CD8-positive, alpha-beta memory T cell (primary cell): ENCODE data around the gene FLOT1. TPM values are rescaled to one million over a fixed set of nuclear protein-coding genes. Genes with fewer than 3 reads are reported as not detected.
A peak's percentile ranks its signal among the peaks of the same experiment; 100 is the strongest.
"Not testable (repeated sequence)": the region's sequence is repeated elsewhere in the genome, so short reads cannot be mapped to it uniquely, and the experiment has no call there.

Source experiments
- CTCF ChIA-PET: fragments of 350-600 bp; sonication (Branson Sonifier 250); formaldehyde crosslinking; loops from one replicate; lab custom pipeline; 2021; ENCODE audit warnings: antibody characterized with exemption; lab: Charles Lee
- POLR2A ChIA-PET: fragments of 350-600 bp; sonication (Branson Sonifier 250); formaldehyde crosslinking; loops from one replicate; lab custom pipeline; 2021; ENCODE audit warnings: antibody characterized with exemption; lab: Charles Lee
- DNase-seq, 5 donors: peaks; one replicate each; pipeline versions ENCODE4 v3.0.0 to v3.0.0-alpha.2; 2020 to 2022; ENCODE audit warnings: mixed read lengths in 1 of 5
- H3K27ac ChIP-seq: one replicate; pipeline ENCODE4 v1.7.0; 2013; ENCODE audit warnings: low read depth, mild to moderate bottlenecking, low read length, moderate library complexity
- H3K27me3 ChIP-seq: 2 replicates; pipeline ENCODE4 v1.7.0; 2013; ENCODE audit warnings: low read length, mild to moderate bottlenecking; ENCODE audit not compliant: insufficient read depth, poor library complexity, severe bottlenecking
- H3K36me3 ChIP-seq: 2 replicates; pipeline ENCODE4 v1.7.0; 2013; ENCODE audit warnings: mild to moderate bottlenecking, low read length, moderate library complexity; ENCODE audit not compliant: insufficient read depth
- H3K4me1 ChIP-seq: 2 replicates; pipeline ENCODE4 v1.7.0; 2013; ENCODE audit warnings: mild to moderate bottlenecking, low read length, moderate library complexity; ENCODE audit not compliant: insufficient read depth
- H3K4me3 ChIP-seq: 2 replicates; pipeline ENCODE4 v1.7.0; 2013; ENCODE audit warnings: mild to moderate bottlenecking, low read length
- H3K9me3 ChIP-seq: 2 replicates; pipeline ENCODE4 v1.7.0; 2013; ENCODE audit warnings: mild to moderate bottlenecking, low read length
- H3K27ac Mint-ChIP-seq, 8 donors: one replicate each; pipeline ENCODE4 v1.8.0; 2020 to 2021; ENCODE audit warnings: mixed read lengths in 8 of 8, mild to moderate bottlenecking in 6 of 8, inconsistent platforms in 3 of 8, moderate library complexity in 3 of 8
- H3K27me3 Mint-ChIP-seq, 2 donors: one replicate each; pipeline ENCODE4 v1.8.0; 2020 to 2021; ENCODE audit warnings: mixed read lengths in 2 of 2, mild to moderate bottlenecking in 1 of 2, moderate library complexity in 1 of 2
- H3K36me3 Mint-ChIP-seq, 3 donors: one replicate each; pipeline ENCODE4 v1.8.0; 2020 to 2021; ENCODE audit warnings: mixed read lengths in 3 of 3, inconsistent platforms in 1 of 3, mild to moderate bottlenecking in 1 of 3
- H3K4me1 Mint-ChIP-seq, 3 donors: one replicate each; pipeline ENCODE4 v1.8.0; 2020 to 2021; ENCODE audit warnings: mixed read lengths in 3 of 3, inconsistent platforms in 1 of 3, mild to moderate bottlenecking in 1 of 3
- H3K4me3 Mint-ChIP-seq, 7 donors: one replicate each; pipeline ENCODE4 v1.8.0; 2020 to 2021; ENCODE audit warnings: mixed read lengths in 7 of 7, mild to moderate bottlenecking in 6 of 7, moderate library complexity in 4 of 7, inconsistent platforms in 2 of 7
- H3K9me3 Mint-ChIP-seq, 5 donors: one replicate each; pipeline ENCODE4 v1.8.0; 2020 to 2022; ENCODE audit warnings: mixed read lengths in 5 of 5, mild to moderate bottlenecking in 3 of 5, moderate library complexity in 2 of 5, inconsistent platforms in 1 of 5
- polyA plus RNA-seq: library from polyadenylated mRNA; unstranded; fragments of 300-500 nt; fragmentation: Illumina TruSeq; gene quantifications from one replicate; pipeline ENCODE4 v1.2.3, GENCODE V29; 2021
- total RNA-seq, 2 experiments: library from RNA; stranded (reverse); gene quantifications; one replicate each; pipeline ENCODE4 v1.2.3, GENCODE V29; 2021

Gene FLOT1
- total and polyA plus RNA-seq, 3 experiments from 2014 or later: 104 to 155 (median 154) TPM

GRCh38 chr6:30759575-30760239 lies 17.2 kb upstream of the FLOT1 start:
- peaks cover 13 to 21% (median 19%) of the 10 kb centered on the region in 3 donors for H3K4me1 Mint-ChIP-seq
- Histone ChIP-seq H3K4me1 (peaks cover 12% of the 10 kb centered on the region), H3K36me3 (no peaks in the 10 kb centered on the region), H3K4me3 (no peak overlapping the region), H3K27me3 (no peaks in the 10 kb centered on the region), H3K9me3 (no peaks in the 10 kb centered on the region), H3K27ac (no peak overlapping the region)
- H3K27ac Mint-ChIP-seq: no peak overlapping the region
- POLR2A ChIA-PET: interaction anchor here (0.6 kb wide), 1 partner anchor 19 kb away, joined by 3 read pairs; no protein-coding TSS in a partner anchor
- H3K27me3 Mint-ChIP-seq: peaks cover 0 to 3% of the 10 kb centered on the region in 2 donors
- CTCF ChIA-PET: interaction anchor here (1.2 kb wide), 1 partner anchor 15 kb away, joined by 3 read pairs; the partner anchor contains the start of gene IER3
- peaks cover 0 to 1% (median 0%) of the 10 kb centered on the region in 3 donors for H3K36me3 Mint-ChIP-seq
- H3K9me3 Mint-ChIP-seq: peaks cover 0 to 2% (median 0%) of the 10 kb centered on the region in 5 donors
- no peak overlapping the region for H3K4me3 Mint-ChIP-seq
- no peak for DNase-seq

GRCh38 chr6:30757261-30757904 lies 14.9 kb upstream of the FLOT1 start:
- ChIA-PET CTCF (interaction anchor here (1.6 kb wide), 1 partner anchor 11 kb away, joined by 3 read pairs; no protein-coding TSS in a partner anchor), POLR2A (no interaction called here)
- H3K27me3 Mint-ChIP-seq: peaks cover 0 to 3% of the 10 kb centered on the region in 2 donors
- H3K36me3 Mint-ChIP-seq: peaks cover 0 to 1% (median 0%) of the 10 kb centered on the region in 3 donors
- Histone ChIP-seq H3K4me3 (no peak overlapping the region), H3K27ac (no peak overlapping the region), H3K27me3 (no peaks in the 10 kb centered on the region), H3K4me1 (no peaks in the 10 kb centered on the region), H3K36me3 (no peaks in the 10 kb centered on the region), H3K9me3 (no peaks in the 10 kb centered on the region)
- DNase-seq: no peak
- no peak overlapping the region for H3K4me3 Mint-ChIP-seq
- H3K27ac Mint-ChIP-seq: peak overlapping the region in 1 of 8 donors; percentile 66
- H3K4me1 Mint-ChIP-seq: peaks cover 3 to 6% (median 5%) of the 10 kb centered on the region in 3 donors
- no peaks in the 10 kb centered on the region for H3K9me3 Mint-ChIP-seq

- H3K9me3 ChIP-seq, H3K4me1 ChIP-seq, H3K27ac ChIP-seq, H3K4me1 Mint-ChIP-seq, H3K9me3 Mint-ChIP-seq, DNase-seq, H3K36me3 Mint-ChIP-seq, H3K4me3 Mint-ChIP-seq, H3K27me3 Mint-ChIP-seq, H3K27me3 ChIP-seq, H3K4me3 ChIP-seq, POLR2A ChIA-PET, H3K36me3 ChIP-seq: not testable (repeated sequence)
- CTCF ChIA-PET: interaction anchor here (1.6 kb wide), 1 partner anchor 10 kb away, joined by 3 read pairs; no protein-coding TSS in a partner anchor
- H3K27ac Mint-ChIP-seq: peak overlapping the region in 1 of 8 donors; percentile 72
These were observed 14.0 kb upstream of the FLOT1 start for GRCh38 chr6:30756405-30757003.

GRCh38 chr6:30754631-30755030 lies 12.1 kb upstream of the FLOT1 start:
- Histone ChIP-seq H3K9me3 (no peaks in the 10 kb centered on the region), H3K27me3 (no peaks in the 10 kb centered on the region), H3K36me3 (no peaks in the 10 kb centered on the region), H3K4me3 (no peak overlapping the region), H3K27ac (no peak overlapping the region), H3K4me1 (no peaks in the 10 kb centered on the region)
- H3K36me3 Mint-ChIP-seq: no peaks in the 10 kb centered on the region
- ChIA-PET POLR2A (no interaction called here), CTCF (interaction anchor here (1.2 to 1.5 kb wide), 2 partner anchors 10 to 24 kb away, joined by 3 read pairs; partner anchors contain the start of gene IER3)
- no peak overlapping the region for H3K4me3 Mint-ChIP-seq
- DNase-seq: no peak
- H3K4me1 Mint-ChIP-seq: peaks cover 3 to 6% (median 5%) of the 10 kb centered on the region in 3 donors
- H3K9me3 Mint-ChIP-seq: no peaks in the 10 kb centered on the region
- no peak overlapping the region for H3K27ac Mint-ChIP-seq
- peaks cover 0 to 3% of the 10 kb centered on the region in 2 donors for H3K27me3 Mint-ChIP-seq

GRCh38 chr6:30752157-30752927 lies 9.9 kb upstream of the FLOT1 start:
- POLR2A ChIA-PET: interaction anchor here (0.5 kb wide), 1 partner anchor 31 kb away, joined by 6 read pairs; no protein-coding TSS in a partner anchor
- H3K4me1 Mint-ChIP-seq: peaks cover 1 to 3% (median 2%) of the 10 kb centered on the region in 3 donors

GRCh38 chr6:30750379-30750668 lies 7.8 kb upstream of the FLOT1 start:
- Mint-ChIP-seq H3K9me3 (no peaks in the 10 kb centered on the region), H3K4me1 (peaks cover 0 to 2% (median 0%) of the 10 kb centered on the region in 3 donors), H3K27ac (no peak overlapping the region), H3K36me3 (no peaks in the 10 kb centered on the region), H3K27me3 (peaks cover 0 to 3% of the 10 kb centered on the region in 2 donors), H3K4me3 (no peak overlapping the region)
- no peaks in the 10 kb centered on the region for H3K9me3 ChIP-seq
- ChIA-PET POLR2A (no interaction called here), CTCF (no interaction called here)
- no peaks in the 10 kb centered on the region for H3K27me3 ChIP-seq
- no peaks in the 10 kb centered on the region for H3K4me1 ChIP-seq
- no peak overlapping the region for H3K4me3 ChIP-seq
- H3K27ac ChIP-seq: no peak overlapping the region
- DNase-seq: no peak
- no peaks in the 10 kb centered on the region for H3K36me3 ChIP-seq

More at GRCh38 chr6:30752157-30752927, 9.9 kb upstream of the FLOT1 start:
- CTCF ChIA-PET: interaction anchor here (1.9 kb wide), 1 partner anchor 17 kb away, joined by 4 read pairs; no protein-coding TSS in a partner anchor
- DNase-seq: no peak
- H3K9me3 ChIP-seq: no peaks in the 10 kb centered on the region
- H3K36me3 ChIP-seq: no peaks in the 10 kb centered on the region
- H3K4me3 ChIP-seq: no peak overlapping the region
- peak overlapping the region in 1 of 8 donors; percentile 48 for H3K27ac Mint-ChIP-seq
- no peaks in the 10 kb centered on the region for H3K4me1 ChIP-seq
- no peak overlapping the region for H3K4me3 Mint-ChIP-seq
- H3K36me3 Mint-ChIP-seq: no peaks in the 10 kb centered on the region
- no peak overlapping the region for H3K27ac ChIP-seq
- no peaks in the 10 kb centered on the region for H3K9me3 Mint-ChIP-seq
- no peaks in the 10 kb centered on the region for H3K27me3 ChIP-seq
- H3K27me3 Mint-ChIP-seq: peaks cover 0 to 3% of the 10 kb centered on the region in 2 donors

GRCh38 chr6:30749554-30750378 lies 7.3 kb upstream of the FLOT1 start:
- H3K27me3 ChIP-seq: no peaks in the 10 kb centered on the region
- ChIA-PET POLR2A (no interaction called here), CTCF (no interaction called here)
- Mint-ChIP-seq H3K4me1 (peaks cover 0 to 3% (median 2%) of the 10 kb centered on the region in 3 donors), H3K27me3 (peaks cover 0 to 3% of the 10 kb centered on the region in 2 donors), H3K4me3 (no peak overlapping the region), H3K27ac (peak overlapping the region in 2 of 8 donors; percentile 11 to 47), H3K9me3 (no peaks in the 10 kb centered on the region), H3K36me3 (no peaks in the 10 kb centered on the region)
- no peaks in the 10 kb centered on the region for H3K36me3 ChIP-seq
- H3K27ac ChIP-seq: no peak overlapping the region
- H3K9me3 ChIP-seq: no peaks in the 10 kb centered on the region
- no peak overlapping the region for H3K4me3 ChIP-seq
- H3K4me1 ChIP-seq: no peaks in the 10 kb centered on the region
- DNase-seq: no peak
